ENCODE data around the gene STKLD1. TPM values are rescaled to one million over a fixed set of nuclear protein-coding genes. Genes with fewer than 3 reads are reported as not detected.

Gene STKLD1
- total RNA-seq (2022; extraction: Qiagen RNA extraction; ENCODE audit: low read depth) = 0.23 to 1.4 TPM (median 0.81 TPM) in 5 replicates

GRCh38 chr9:133375724-133376654, at the start of gene STKLD1, which contains the start of gene SURF4:
Gene STKLD1, plus strand, starts transcription at chr9:133376366. Its CDS starts 108 bp downstream, at chr9:133376474.
Gene SURF4, minus strand, starts transcription at chr9:133376060. Its CDS starts 91 bp downstream, at chr9:133375969.

GRCh38 chr9:133335924-133336811, 40.0 kb upstream of the STKLD1 start, which contains the start of gene SURF6:
Gene SURF6, minus strand, starts transcription at chr9:133336188. Its CDS starts 56 bp downstream, at chr9:133336132.

GRCh38 chr9:133347985-133348717, 28.0 kb upstream of the STKLD1 start, which contains the start of the genes MED22 and RPL7A:
Gene MED22, minus strand, starts transcription at chr9:133348131. Its CDS starts 1,469 bp downstream, at chr9:133346662.
Gene RPL7A, plus strand, starts transcription at chr9:133348218. Its CDS starts 26 bp downstream, at chr9:133348244.

GRCh38 chr9:133356391-133357091, 19.6 kb upstream of the STKLD1 start, which contains the start of the genes SURF1 and SURF2:
Gene SURF1, minus strand, starts transcription at chr9:133356487. Its CDS starts 34 bp downstream, at chr9:133356453.
Gene SURF2, plus strand, starts transcription at chr9:133356550. Its CDS starts 43 bp downstream, at chr9:133356593.

GRCh38 chr9:133417541-133418461, 41.6 kb downstream of the STKLD1 start, which contains the start of gene REXO4:
Gene REXO4, minus strand, starts transcription at chr9:133418010. Its CDS starts 166 bp downstream, at chr9:133417844.

GRCh38 chr9:133421615-133422542, 45.7 kb downstream of the STKLD1 start, which contains the start of gene ADAMTS13:
Gene ADAMTS13, plus strand, starts transcription at chr9:133422367. Its CDS starts 77 bp downstream, at chr9:133422444.

Other genes starting within 250 kb of the STKLD1 start
- gene GBGT1, start 212.5 kb upstream of the STKLD1 start, total RNA-seq (2022; extraction: Qiagen RNA extraction; ENCODE audit: low read depth) = 1.6 to 3.0 TPM (median 2.8 TPM) in 5 replicates
- not detected in 5 replicates for gene OBP2B, start 167.1 kb upstream of the STKLD1 start, total RNA-seq (2022; extraction: Qiagen RNA extraction; ENCODE audit: low read depth)
- gene ABO, start 101.2 kb upstream of the STKLD1 start, total RNA-seq (2022; extraction: Qiagen RNA extraction; ENCODE audit: low read depth) = not detected in 5 replicates
- 24.0 to 32.5 TPM (median 27.3 TPM) in 5 replicates for gene SURF6, start 40.2 kb upstream of the STKLD1 start, total RNA-seq (2022; extraction: Qiagen RNA extraction; ENCODE audit: low read depth)
- 23.9 to 31.9 TPM (median 29.7 TPM) in 5 replicates for gene MED22, start 28.2 kb upstream of the STKLD1 start, total RNA-seq (2022; extraction: Qiagen RNA extraction; ENCODE audit: low read depth)
- gene RPL7A, start 28.1 kb upstream of the STKLD1 start, total RNA-seq (2022; extraction: Qiagen RNA extraction; ENCODE audit: low read depth) = 3,321 to 3,607 TPM (median 3,503 TPM) in 5 replicates
- gene SURF1, start 19.9 kb upstream of the STKLD1 start, total RNA-seq (2022; extraction: Qiagen RNA extraction; ENCODE audit: low read depth) = 30.5 to 49.9 TPM (median 44.1 TPM) in 5 replicates
- 39.2 to 55.8 TPM (median 47.0 TPM) in 5 replicates for gene SURF2, start 19.8 kb upstream of the STKLD1 start, total RNA-seq (2022; extraction: Qiagen RNA extraction; ENCODE audit: low read depth)
- 179 to 209 TPM (median 208 TPM) in 5 replicates for gene SURF4, start 306 bp upstream of the STKLD1 start, total RNA-seq (2022; extraction: Qiagen RNA extraction; ENCODE audit: low read depth)
- gene REXO4, start 41.6 kb downstream of the STKLD1 start, total RNA-seq (2022; extraction: Qiagen RNA extraction; ENCODE audit: low read depth) = 31.4 to 44.3 TPM (median 39.2 TPM) in 5 replicates
- gene ADAMTS13, start 46.0 kb downstream of the STKLD1 start, total RNA-seq (2022; extraction: Qiagen RNA extraction; ENCODE audit: low read depth) = 0.28 to 0.73 TPM (median 0.48 TPM) in 5 replicates
- 3.3 to 4.8 TPM (median 4.4 TPM) in 5 replicates for gene CACFD1, start 83.6 kb downstream of the STKLD1 start, total RNA-seq (2022; extraction: Qiagen RNA extraction; ENCODE audit: low read depth)
- 16.2 to 24.6 TPM (median 21.2 TPM) in 5 replicates for gene SLC2A6, start 102.7 kb downstream of the STKLD1 start, total RNA-seq (2022; extraction: Qiagen RNA extraction; ENCODE audit: low read depth)
- gene MYMK, start 148.6 kb downstream of the STKLD1 start, total RNA-seq (2022; extraction: Qiagen RNA extraction; ENCODE audit: low read depth) = not detected in 5 replicates
- not detected in 5 replicates for gene ADAMTSL2, start 158.3 kb downstream of the STKLD1 start, total RNA-seq (2022; extraction: Qiagen RNA extraction; ENCODE audit: low read depth)
- gene FAM163B, start 233.0 kb downstream of the STKLD1 start, total RNA-seq (2022; extraction: Qiagen RNA extraction; ENCODE audit: low read depth) = not detected in 5 replicates